ENCODE results near the gene SYT8. TPM values are rescaled to one million over a fixed set of nuclear protein-coding genes. Genes with fewer than 3 reads are reported as not detected.
A peak's percentile ranks its signal among the peaks of the same experiment; 100 is the strongest.

The SYT8 gene
- total and polyA plus RNA-seq, 2 donors (not counting 1 experiment from before 2014, with no cell fraction given), result not detected

GRCh38 chr11:1844221-1845094 lies 9.7 kb downstream of the SYT8 start:
- under 1% methylated on average over 22 of the region's 23 CpGs for WGBS (ENCODE audit: insufficient coverage)
- no peak for TF ChIP-seq EZH2 (IDR thresholded peaks at IDR 0.05; ENCODE audit: borderline replicate concordance, insufficient read depth, low read depth, low read length, poor library complexity, severe bottlenecking)
- TF ChIP-seq, protein P1, sequence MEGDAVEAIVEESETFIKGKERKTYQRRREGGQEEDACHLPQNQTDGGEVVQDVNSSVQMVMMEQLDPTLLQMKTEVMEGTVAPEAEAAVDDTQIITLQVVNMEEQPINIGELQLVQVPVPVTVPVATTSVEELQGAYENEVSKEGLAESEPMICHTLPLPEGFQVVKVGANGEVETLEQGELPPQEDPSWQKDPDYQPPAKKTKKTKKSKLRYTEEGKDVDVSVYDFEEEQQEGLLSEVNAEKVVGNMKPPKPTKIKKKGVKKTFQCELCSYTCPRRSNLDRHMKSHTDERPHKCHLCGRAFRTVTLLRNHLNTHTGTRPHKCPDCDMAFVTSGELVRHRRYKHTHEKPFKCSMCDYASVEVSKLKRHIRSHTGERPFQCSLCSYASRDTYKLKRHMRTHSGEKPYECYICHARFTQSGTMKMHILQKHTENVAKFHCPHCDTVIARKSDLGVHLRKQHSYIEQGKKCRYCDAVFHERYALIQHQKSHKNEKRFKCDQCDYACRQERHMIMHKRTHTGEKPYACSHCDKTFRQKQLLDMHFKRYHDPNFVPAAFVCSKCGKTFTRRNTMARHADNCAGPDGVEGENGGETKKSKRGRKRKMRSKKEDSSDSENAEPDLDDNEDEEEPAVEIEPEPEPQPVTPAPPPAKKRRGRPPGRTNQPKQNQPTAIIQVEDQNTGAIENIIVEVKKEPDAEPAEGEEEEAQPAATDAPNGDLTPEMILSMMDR (IDR thresholded peaks at IDR 0.05), result no peak
- intact Hi-C loops (cut with micrococcal nuclease), result loop anchor here (10.0 kb wide), 1 partner anchor 80 kb away; the partner anchor contains the start of gene CTSD
- Histone ChIP-seq H2AFZ (ENCODE audit: insufficient read depth, low read depth, low read length, poor library complexity, severe bottlenecking) (peak overlapping the region; percentile 67), H3K9ac (ENCODE audit: low read length) (peak overlapping the region; percentile 53), H3K27me3 (replicated peaks in 1 of 4; ENCODE audit: control extremely low read depth in 1 of 4, control insufficient read depth in 3 of 4, insufficient read depth in 4 of 4, low read length in 3 of 4) (no peaks in the 10 kb centered on the region), H3K27ac (ENCODE audit: low read length in 2 of 2) (peak overlapping the region; percentile 5 to 37), H4K20me1 (ENCODE audit: control insufficient read depth, insufficient read depth, low read length, poor library complexity, severe bottlenecking) (no peaks in the 10 kb centered on the region), H3K4me3 (ENCODE audit: control extremely low read depth in 1 of 5, extremely low read depth in 1 of 5, insufficient read depth in 1 of 5, low read depth in 2 of 5, low read length in 4 of 5) (peak overlapping the region in 4 of 5 experiments; percentile 5 to 40 (median 18)), H3K4me1 (ENCODE audit: control insufficient read depth in 2 of 2, insufficient read depth in 2 of 2, low read length in 2 of 2) (peaks cover 61 to 83% of the 10 kb centered on the region in 2 donors), H3K4me2 (replicated peaks; ENCODE audit: low read depth, low read length, poor library complexity, severe bottlenecking) (peak overlapping the region; percentile 80), H3K36me3 (replicated peaks in 1 of 2; ENCODE audit: control extremely low read depth in 1 of 2, control insufficient read depth in 1 of 2, extremely low read depth in 1 of 2, insufficient read depth in 2 of 2, low read length in 1 of 2) (peaks cover 0 to 4% of the 10 kb centered on the region in 2 experiments), H3K9me3 (ENCODE audit: control extremely low read depth in 1 of 3, control insufficient read depth in 2 of 3, insufficient read depth in 1 of 3, low read length in 2 of 3) (no peaks in the 10 kb centered on the region), H3K79me2 (ENCODE audit: control insufficient read depth, insufficient read depth, low read length) (peaks cover 36% of the 10 kb centered on the region)
- Mint-ChIP-seq H3K4me1 (peaks cover 78% of the 10 kb centered on the region), H3K27me3 (no peaks in the 10 kb centered on the region), H3K27ac (peak overlapping the region; percentile 89), H3K9me3 (ENCODE audit: insufficient read depth) (no peaks in the 10 kb centered on the region), H3K4me3 (peak overlapping the region; percentile 86)
- ATAC-seq (ENCODE audit: low read depth) (peak; percentile 6), DNase-seq (peak; percentile 59)
- ChIA-PET POLR2A (no interaction called here), CTCF (no interaction called here)

- no peak for ATAC-seq (ENCODE audit: low read depth)
- peak overlapping the region; percentile 53 for H3K9ac ChIP-seq (ENCODE audit: low read length)
- ChIA-PET CTCF (no interaction called here), POLR2A (no interaction called here)
- TF ChIP-seq, protein P1 (IDR thresholded peaks at IDR 0.05), result no peak
- TF ChIP-seq EZH2 (IDR thresholded peaks at IDR 0.05; ENCODE audit: borderline replicate concordance, insufficient read depth, low read depth, low read length, poor library complexity, severe bottlenecking), result no peak
- H3K9me3 ChIP-seq (ENCODE audit: control extremely low read depth in 1 of 3, control insufficient read depth in 2 of 3, insufficient read depth in 1 of 3, low read length in 2 of 3), result no peaks in the 10 kb centered on the region
- H3K79me2 ChIP-seq (ENCODE audit: control insufficient read depth, insufficient read depth, low read length), result peaks cover 34% of the 10 kb centered on the region
- Mint-ChIP-seq H3K27ac (peak overlapping the region; percentile 89), H3K27me3 (no peaks in the 10 kb centered on the region), H3K9me3 (ENCODE audit: insufficient read depth) (no peaks in the 10 kb centered on the region), H3K4me1 (peaks cover 78% of the 10 kb centered on the region), H3K4me3 (peak overlapping the region; percentile 86)
- no peaks in the 10 kb centered on the region for H4K20me1 ChIP-seq (ENCODE audit: control insufficient read depth, insufficient read depth, low read length, poor library complexity, severe bottlenecking)
- peaks cover 61 to 83% of the 10 kb centered on the region in 2 donors for H3K4me1 ChIP-seq (ENCODE audit: control insufficient read depth in 2 of 2, insufficient read depth in 2 of 2, low read length in 2 of 2)
- H3K27ac ChIP-seq (ENCODE audit: low read length in 2 of 2), result peak overlapping the region; percentile 5 to 37
- H3K27me3 ChIP-seq (replicated peaks in 1 of 4; ENCODE audit: control extremely low read depth in 1 of 4, control insufficient read depth in 3 of 4, insufficient read depth in 4 of 4, low read length in 3 of 4), result no peaks in the 10 kb centered on the region
- intact Hi-C loops (cut with micrococcal nuclease), result loop anchor here (10.0 kb wide), 1 partner anchor 80 kb away; the partner anchor contains the start of gene CTSD
- 78% methylated on average over 1 of the region's 1 CpG for WGBS (ENCODE audit: insufficient coverage)
- H2AFZ ChIP-seq (ENCODE audit: insufficient read depth, low read depth, low read length, poor library complexity, severe bottlenecking), result peak overlapping the region; percentile 67
- peak overlapping the region in 1 of 5 experiments; percentile 40 for H3K4me3 ChIP-seq (ENCODE audit: control extremely low read depth in 1 of 5, extremely low read depth in 1 of 5, insufficient read depth in 1 of 5, low read depth in 2 of 5, low read length in 4 of 5)
- no peak for DNase-seq
- H3K36me3 ChIP-seq (replicated peaks in 1 of 2; ENCODE audit: control extremely low read depth in 1 of 2, control insufficient read depth in 1 of 2, extremely low read depth in 1 of 2, insufficient read depth in 2 of 2, low read length in 1 of 2), result peaks cover 0 to 4% of the 10 kb centered on the region in 2 experiments
- peak overlapping the region; percentile 80 for H3K4me2 ChIP-seq (replicated peaks; ENCODE audit: low read depth, low read length, poor library complexity, severe bottlenecking)
These were observed 10.3 kb downstream of the SYT8 start for GRCh38 chr11:1845095-1845429.

Measured in B cell (primary cell).